SK-MEL-5 (cell line): ENCODE results near the gene THSD8. TPM values are rescaled to one million over a fixed set of nuclear protein-coding genes. Genes with fewer than 3 reads are reported as not detected.
A peak's percentile ranks its signal among the peaks of the same experiment; 100 is the strongest.

Source experiments
- DNase-seq: peaks from one replicate; pipeline ENCODE4 v3.0.0-alpha.2; 2016; ENCODE audit warnings: low read depth, low spot score
- in situ Hi-C: cut with HindIII; loops from 2 replicates; pipeline ENCODE4 v1.10.0; 2016; ENCODE audit warnings: low sequenced_read_pairs, high pct_unique_total_duplicates, low pct_unique_long_range_greater_than_20kb
- total RNA-seq: library from RNA; depleted of rRNA; stranded (reverse); fragments of >200 nt; shearing (Covaris generic); gene quantifications from 2 replicates; pipeline ENCODE4 v1.2.3, GENCODE V29; 2014

The THSD8 gene
- total RNA-seq, 1 experiment from 2014 or later: not detected

GRCh38 chr19:12777217-12778016 is 24.5 kb upstream of the THSD8 start:
- peak; percentile 67 for DNase-seq
- in situ Hi-C loops: no loop called here

- peak; percentile 62 for DNase-seq
- in situ Hi-C loops: no loop called here
These were observed 23.6 kb upstream of the THSD8 start for GRCh38 chr19:12778017-12778904.

GRCh38 chr19:12778905-12779161 is 23.0 kb upstream of the THSD8 start:
- DNase-seq: no peak
- in situ Hi-C loops: no loop called here

GRCh38 chr19:12779162-12779993 is 22.5 kb upstream of the THSD8 start:
- in situ Hi-C loops: no loop called here
- peak; percentile 46 for DNase-seq

DNA sequence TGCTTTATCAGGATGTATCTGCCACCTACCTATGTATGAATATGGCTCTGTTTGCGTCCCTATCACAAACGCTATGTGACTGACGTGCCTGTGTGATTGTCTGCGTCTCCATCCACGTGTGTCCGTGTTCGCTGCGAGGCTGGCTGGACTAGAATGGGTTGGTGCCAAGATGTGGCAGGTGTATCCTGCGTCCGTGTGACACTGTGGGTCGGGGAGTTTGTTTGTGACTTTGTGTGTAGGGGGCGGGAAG is 19.8 kb upstream of the THSD8 start:
- in situ Hi-C loops: no loop called here

GRCh38 chr19:12782424-12783290 is 19.2 kb upstream of the THSD8 start:
- in situ Hi-C loops: no loop called here
- peak; percentile 77 for DNase-seq

More for the DNA sequence above, 19.8 kb upstream of the THSD8 start:
- DNase-seq: no peak

DNA sequence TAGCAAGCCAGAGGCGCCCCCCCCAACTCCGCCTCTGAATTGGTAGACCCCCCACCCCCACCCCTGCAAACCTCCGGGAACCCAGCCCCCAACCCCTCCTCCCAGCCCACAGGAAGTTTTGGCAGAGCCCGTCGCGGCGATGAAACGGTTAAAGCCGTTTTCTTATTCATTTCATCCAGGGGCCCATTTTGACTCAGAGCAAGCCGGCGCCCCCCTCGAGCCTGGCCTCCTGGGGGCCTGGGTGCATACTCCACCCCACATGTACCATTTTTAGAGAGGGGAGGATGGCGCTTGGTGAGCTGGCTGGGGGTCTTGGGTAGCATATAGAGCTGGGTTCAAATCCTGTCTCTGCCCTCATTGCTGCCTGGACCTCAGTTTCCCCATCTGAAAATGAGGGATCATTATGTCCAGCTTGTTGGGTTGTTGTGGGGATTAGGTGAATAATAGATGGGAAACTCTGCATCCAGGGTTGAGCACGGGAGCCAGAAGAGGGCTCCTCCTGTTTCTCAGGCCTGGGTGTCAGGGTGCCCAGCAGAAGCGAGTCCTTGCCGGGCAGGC is 18.5 kb upstream of the THSD8 start:
- no peak for DNase-seq
- in situ Hi-C loops: no loop called here

- in situ Hi-C loops: no loop called here
- DNase-seq: no peak
These were observed 17.9 kb upstream of the THSD8 start for GRCh38 chr19:12783849-12784393.

GRCh38 chr19:12784394-12784870 is 17.4 kb upstream of the THSD8 start:
- in situ Hi-C loops: no loop called here
- DNase-seq: no peak

DNA sequence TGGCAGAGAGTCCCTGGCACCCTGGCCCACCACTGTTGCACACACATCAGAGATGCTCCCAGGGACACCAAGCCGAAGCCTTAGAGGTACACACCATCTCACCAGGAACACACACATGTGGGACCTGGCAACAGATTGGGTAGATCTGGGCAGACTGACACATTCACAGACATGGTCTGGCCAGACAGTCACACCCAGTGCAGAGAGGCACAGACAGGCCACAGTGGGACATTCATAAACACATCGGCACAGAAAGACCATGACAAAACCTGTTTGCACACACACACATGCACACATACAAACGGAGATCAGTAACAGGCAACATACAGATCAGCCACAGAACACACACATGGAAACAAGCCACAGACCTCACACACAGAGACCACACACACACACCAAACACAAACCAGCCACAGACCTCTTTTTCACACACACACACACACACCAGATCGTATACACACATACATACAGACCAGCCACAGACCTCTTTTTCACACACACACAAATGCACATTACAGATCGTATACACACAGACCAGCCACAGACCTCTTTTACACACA is 16.9 kb upstream of the THSD8 start:
- in situ Hi-C loops: no loop called here
- no peak for DNase-seq

DNA sequence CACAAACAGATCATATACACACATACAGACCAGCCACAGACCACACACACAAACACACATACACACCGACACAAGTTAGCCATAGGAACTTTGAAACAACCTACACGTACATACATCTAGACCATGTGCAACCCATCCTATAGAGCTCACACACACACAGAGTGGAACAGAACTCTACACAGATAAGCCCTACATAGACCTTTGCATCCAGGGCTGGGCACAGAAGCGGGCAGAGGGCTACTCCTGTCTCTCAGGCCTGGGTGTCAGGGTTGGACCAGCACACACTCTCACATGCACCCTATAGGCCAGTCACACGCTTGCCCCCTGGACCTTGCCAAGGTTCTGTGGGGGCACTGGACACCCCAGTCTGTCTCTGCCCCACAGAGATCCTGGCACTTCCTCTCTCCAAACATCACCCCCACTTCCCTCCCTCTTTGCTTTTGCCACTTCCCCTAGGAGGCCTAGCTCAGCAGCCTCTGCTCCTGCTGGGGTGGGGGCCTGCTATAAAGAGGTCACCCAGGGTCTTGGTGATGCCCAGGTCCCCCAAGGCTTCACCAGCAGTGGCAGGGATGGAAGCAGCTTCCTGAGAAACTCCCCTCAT is 16.3 kb upstream of the THSD8 start:
- in situ Hi-C loops: no loop called here
- no peak for DNase-seq

GRCh38 chr19:12786141-12786870 is 15.6 kb upstream of the THSD8 start:
- no peak for DNase-seq
- in situ Hi-C loops: no loop called here

DNA sequence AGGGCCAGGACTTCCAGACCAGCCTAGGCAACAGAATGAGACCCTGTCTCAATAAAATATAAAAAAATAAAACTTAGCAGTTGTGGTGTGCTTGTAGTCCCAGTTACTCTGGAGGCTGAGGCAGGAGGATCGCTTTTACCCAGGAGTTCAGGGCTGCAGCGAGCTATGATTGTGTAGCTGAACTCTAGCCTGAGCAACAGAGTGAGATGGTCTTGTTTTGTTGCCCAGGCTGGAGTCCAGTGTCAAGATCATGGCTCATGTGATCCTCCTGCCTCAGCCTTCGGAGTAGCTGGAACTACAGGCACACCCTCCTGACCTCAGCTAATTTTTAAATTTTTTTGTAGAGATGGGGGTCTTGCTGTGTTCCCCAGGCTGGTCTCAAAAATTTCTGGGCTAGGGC is 14.9 kb upstream of the THSD8 start:
- in situ Hi-C loops: no loop called here
- DNase-seq: no peak

- in situ Hi-C loops: no loop called here
- DNase-seq: no peak
These were observed 14.4 kb upstream of the THSD8 start for GRCh38 chr19:12787458-12787857.

DNA sequence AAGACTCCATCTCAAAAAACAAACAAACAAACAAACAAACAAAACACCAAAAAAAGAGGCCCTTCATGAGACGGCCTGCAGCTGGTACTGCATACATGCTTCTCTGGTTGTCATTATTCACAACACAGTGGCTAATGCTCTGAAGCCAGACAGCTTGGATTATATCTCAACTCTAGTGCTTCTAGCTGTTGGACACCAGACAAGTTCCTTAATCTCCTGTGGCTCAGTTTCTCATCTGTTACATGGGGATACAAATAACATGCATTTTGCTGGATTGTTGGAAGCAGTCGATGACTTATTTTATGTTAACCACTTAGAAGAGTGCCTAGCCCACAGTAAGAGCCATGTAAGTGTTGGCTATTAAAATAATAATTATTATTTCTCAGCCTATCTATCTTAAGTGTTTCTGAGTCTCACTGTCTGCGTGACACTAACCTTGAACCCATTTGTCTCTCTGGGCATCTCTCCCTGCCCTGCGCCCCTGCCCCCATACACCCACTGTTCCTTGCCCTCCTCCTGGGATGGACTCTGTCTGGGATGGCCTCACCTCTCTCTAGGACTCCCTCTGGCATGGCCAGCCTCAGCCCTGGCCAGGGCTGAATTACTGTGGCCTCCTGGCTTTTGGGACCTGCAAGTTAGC is 13.7 kb upstream of the THSD8 start:
- in situ Hi-C loops: no loop called here

More for the DNA sequence above, 13.7 kb upstream of the THSD8 start:
- no peak for DNase-seq
